PFSK-1 (cell line): ENCODE data around the gene NOL9.

Experiments used
- POLR2AphosphoS5 ChIP-seq: IDR thresholded peaks from 2 replicates; pipeline ENCODE4 v1.6.1; 2012; ENCODE audit warnings: low read depth, mild to moderate bottlenecking, control low read depth, low read length, moderate library complexity
- TAF1 ChIP-seq: IDR thresholded peaks from 2 replicates; pipeline ENCODE4 v1.6.1; 2012; ENCODE audit warnings: low read length, control low read depth, borderline replicate concordance; ENCODE audit not compliant: insufficient read depth

GRCh38 chr1:6505367-6506209 is 48.7 kb downstream of the NOL9 start:
- no peak for TF ChIP-seq POLR2AphosphoS5
- no peak for TF ChIP-seq TAF1
